Endothelial cell of umbilical vein (primary cell): ENCODE data around the gene CIP2A. TPM values are rescaled to one million over a fixed set of nuclear protein-coding genes. Genes with fewer than 3 reads are reported as not detected.

Experiments used
- BruUV-seq: library from RNA; stranded (reverse); fragments of 400-500 nt; replicated peaks from 2 replicates; lab custom pipeline; 2021; lab: Mats Ljungman, UMichigan
- CTCF ChIA-PET: fragments of 300-600, 350-600 bp; sonication (Branson Sonifier 250); formaldehyde crosslinking; loops from one replicate; lab custom pipeline; 2021; ENCODE audit warnings: antibody characterized with exemption, inconsistent platforms; lab: Charles Lee
- POLR2A ChIA-PET: fragments of 300-600, 350-600 bp; sonication (Branson Sonifier 250); formaldehyde crosslinking; loops from one replicate; lab custom pipeline; 2021; ENCODE audit warnings: antibody characterized with exemption, inconsistent platforms; lab: Charles Lee
- DNase-seq: peaks from one replicate; pipeline ENCODE4 v3.0.0-alpha.2; 2011; ENCODE audit warnings: low read depth, low spot score
- FAIRE-seq: peaks from 2 replicates; lab custom pipeline; 2011; peaks lifted over from hg19 to GRCh38; lab: Jason Lieb, UNC
- H2AFZ ChIP-seq: 2 replicates; pipeline ENCODE4 v1.6.0; 2012; ENCODE audit warnings: low read depth, low read length, control low read depth, inconsistent platforms
- H3K27ac ChIP-seq: 2 replicates; pipeline ENCODE4 v1.5.1; 2011; ENCODE audit warnings: low read depth, mild to moderate bottlenecking, control low read depth, low read length, moderate library complexity; ENCODE audit not compliant: insufficient read depth
- H3K27me3 ChIP-seq, 2 experiments: 2 replicates each; pipeline versions ENCODE4 v1.6.0 to v1.6.1; 2011; ENCODE audit warnings: low read length in 2 of 2, mixed read lengths in 1 of 2; ENCODE audit not compliant: control insufficient read depth in 2 of 2, insufficient read depth in 2 of 2
- H3K36me3 ChIP-seq, 2 experiments: 2 replicates in 1 of 2; 3 replicates in 1 of 2; pipeline ENCODE4 v1.5.1; 2011; ENCODE audit warnings: low read length in 2 of 2, mild to moderate bottlenecking in 1 of 2, moderate library complexity in 1 of 2; ENCODE audit not compliant: control insufficient read depth in 2 of 2, insufficient read depth in 2 of 2; ENCODE audit errors: extremely low read depth in 1 of 2
- H3K4me1 ChIP-seq: 3 replicates; pipeline ENCODE4 v1.5.1; 2011; ENCODE audit warnings: mild to moderate bottlenecking, low read length; ENCODE audit not compliant: control insufficient read depth, insufficient read depth; ENCODE audit errors: extremely low read depth
- H3K4me2 ChIP-seq: 2 replicates; pipeline ENCODE4 v1.6.1; 2011; ENCODE audit warnings: low read length, control low read depth, mixed read lengths; ENCODE audit not compliant: insufficient read depth
- H3K4me3 ChIP-seq, 3 experiments: fragments of 200-600 bp in 1 of 3; sonication (generic), shearing (Covaris generic) in 1 of 3; replicated peaks in 1 of 3; 2 replicates each; pipeline ENCODE4 v1.5.1; 2011 to 2016; ENCODE audit warnings: control low read depth in 3 of 3, low read length in 3 of 3, mild to moderate bottlenecking in 2 of 3, inconsistent platforms in 1 of 3, low read depth in 1 of 3, moderate library complexity in 1 of 3; ENCODE audit not compliant: insufficient read depth in 1 of 3
- H3K79me2 ChIP-seq: 2 replicates; pipeline ENCODE4 v1.6.0; 2012; ENCODE audit warnings: low read length, inconsistent platforms; ENCODE audit not compliant: control insufficient read depth, insufficient read depth
- H3K9ac ChIP-seq: replicated peaks from 2 replicates; pipeline ENCODE3; 2011; ENCODE audit warnings: low read length, control low read depth; ENCODE audit not compliant: insufficient read depth; ENCODE audit errors: extremely low read depth
- H3K9me1 ChIP-seq: replicated peaks from 3 replicates; pipeline ENCODE4 v1.6.0; 2011; ENCODE audit warnings: mild to moderate bottlenecking, low read length; ENCODE audit not compliant: control insufficient read depth, insufficient read depth; ENCODE audit errors: extremely low read depth
- H3K9me3 ChIP-seq: replicated peaks from 2 replicates; pipeline ENCODE4 v1.5.1; 2012; ENCODE audit warnings: low read length, inconsistent platforms; ENCODE audit not compliant: control insufficient read depth, insufficient read depth
- H4K20me1 ChIP-seq: replicated peaks from 2 replicates; pipeline ENCODE3; 2011; ENCODE audit warnings: mild to moderate bottlenecking, low read length; ENCODE audit not compliant: control insufficient read depth, insufficient read depth; ENCODE audit errors: extremely low read depth
- CTCF ChIP-seq, 2 donors: IDR thresholded peaks; 1 replicate in 1 of 2; 2 replicates in 1 of 2; pipeline ENCODE4 v1.5.1; 2011; ENCODE audit warnings: low read length in 2 of 2, mild to moderate bottlenecking in 2 of 2, moderate library complexity in 2 of 2, control low read depth in 1 of 2, inconsistent platforms in 1 of 2, low read depth in 1 of 2; ENCODE audit not compliant: insufficient read depth in 1 of 2; ENCODE audit errors: extremely low read depth in 1 of 2
- EZH2 ChIP-seq: IDR thresholded peaks from 2 replicates; pipeline ENCODE4 v1.6.1; 2012; ENCODE audit warnings: borderline replicate concordance, low read depth, mild to moderate bottlenecking, moderate library complexity, low read length, inconsistent platforms; ENCODE audit not compliant: severe bottlenecking
- FOS ChIP-seq: IDR thresholded peaks from 2 replicates; pipeline ENCODE4 v1.6.1; 2011; ENCODE audit warnings: mild to moderate bottlenecking, low read length, moderate library complexity, borderline replicate concordance; ENCODE audit not compliant: insufficient read depth
- GATA2 ChIP-seq: IDR thresholded peaks from 2 replicates; pipeline ENCODE4 v1.7.0; 2011; ENCODE audit warnings: low read depth, mild to moderate bottlenecking, moderate library complexity, mixed read lengths, low read length; ENCODE audit not compliant: insufficient read length, insufficient read depth
- JUN ChIP-seq: IDR thresholded peaks from 2 replicates; pipeline ENCODE4 v1.6.1; 2011; ENCODE audit warnings: borderline replicate concordance, low read depth; ENCODE audit not compliant: insufficient read length, insufficient read depth
- MAX ChIP-seq: IDR thresholded peaks from 2 replicates; pipeline ENCODE4 v1.6.1; 2011; ENCODE audit not compliant: insufficient read depth, insufficient read length
- MYC ChIP-seq: IDR thresholded peaks from one replicate; pipeline ENCODE4 v1.6.1; 2011; ENCODE audit warnings: mild to moderate bottlenecking, low read depth, low read length
- POLR2A ChIP-seq: IDR thresholded peaks from 2 replicates; pipeline ENCODE4 v1.6.1; 2012; ENCODE audit warnings: low read depth, mild to moderate bottlenecking, control low read depth, low read length
- POLR2AphosphoS5 ChIP-seq: IDR thresholded peaks from 2 replicates; pipeline ENCODE4 v1.6.1; 2012; ENCODE audit warnings: low read depth, mild to moderate bottlenecking, control low read depth, low read length, moderate library complexity; ENCODE audit not compliant: insufficient read depth
- dilution Hi-C: fragments of 300-500 bp; cut with MboI; formaldehyde crosslinking; loops from one replicate; pipeline ENCODE4 v1.15.0; 2019; ENCODE audit warnings: low sequenced_read_pairs; ENCODE audit not compliant: extremely low pct_ligation_motif_present
- intact Hi-C: fragments of 100-400 bp; cut with micrococcal nuclease; formaldehyde crosslinking; loops from one replicate; pipeline ENCODE4 v1.10.0; 2022
- polyA plus RNA-seq, 4 experiments: library from polyadenylated mRNA; depleted of rRNA in 3 of 4; stranded (reverse) in 3 of 4; unstranded in 1 of 4; fragments of >200 nt; gene quantifications; 2 replicates each; pipeline versions ENCODE4 v1.2.1 to v1.2.3, GENCODE V29; 2011 to 2012; ENCODE audit warnings: missing spikeins in 1 of 4
- total RNA-seq: library from RNA; stranded (reverse); gene quantifications from 2 replicates; pipeline ENCODE4 v1.2.3, GENCODE V29; 2021

The CIP2A gene
- total and polyA plus RNA-seq, 2 donors (not counting 3 experiments of a cell fraction or from before 2014, with no cell fraction given) = 9.4 to 33.7 TPM

GRCh38 chr3:108503722-108504121 lies 85.5 kb downstream of the CIP2A start:
- H3K36me3 ChIP-seq = no peaks in the 10 kb centered on the region
- H3K9me3 ChIP-seq = no peaks in the 10 kb centered on the region
- H3K79me2 ChIP-seq = no peaks in the 10 kb centered on the region
- H3K4me2 ChIP-seq = no peak overlapping the region
- H3K4me3 ChIP-seq = no peak overlapping the region
- DNase-seq (no peak), FAIRE-seq (no peak)
- H2AFZ ChIP-seq = no peak overlapping the region
- no peak overlapping the region for H3K9ac ChIP-seq
- TF ChIP-seq MYC = no peak
- no peak for TF ChIP-seq JUN
- TF ChIP-seq EZH2 = no peak
- no peak for TF ChIP-seq GATA2
- no peak for TF ChIP-seq POLR2A
- no peak for TF ChIP-seq MAX
- no peak for TF ChIP-seq CTCF (IDR thresholded peaks at IDR 0.05; ENCODE audit: extremely low read depth in 1 of 2, insufficient read depth in 1 of 2, low read depth in 1 of 2, low read length in 2 of 2)
- TF ChIP-seq POLR2AphosphoS5 = no peak
- TF ChIP-seq FOS = no peak
- no peak overlapping the region for H3K27ac ChIP-seq
- ChIA-PET POLR2A (no interaction called here), CTCF (no interaction called here)
- intact Hi-C loops (no loop called here), dilution Hi-C loops (no loop called here)
- H4K20me1 ChIP-seq = no peaks in the 10 kb centered on the region
- H3K4me1 ChIP-seq = no peaks in the 10 kb centered on the region
- peaks cover 2% of the 10 kb centered on the region in 2 experiments for H3K27me3 ChIP-seq
- BruUV-seq = no TSS peak
- no peaks in the 10 kb centered on the region for H3K9me1 ChIP-seq
